Esophagus squamous epithelium (tissue), 5 donors: ENCODE results near the gene POLD4. TPM values are rescaled to one million over a fixed set of nuclear protein-coding genes. Genes with fewer than 3 reads are reported as not detected.

ENCODE experiments used
- DNase-seq: peaks from one replicate; lab custom pipeline; 2025; lab: John Stamatoyannopoulos, UW
- H3K27ac ChIP-seq, 4 donors: fragments of 200-600 bp; sonication (generic); one replicate each; pipeline ENCODE4 v1.5.1; 2016 to 2019; ENCODE audit warnings: mild to moderate bottlenecking in 1 of 4
- H3K27me3 ChIP-seq, 4 donors: fragments of 200-600 bp; sonication (generic); 1 replicate in 3 of 4; 2 replicates in 1 of 4; pipeline versions ENCODE4 v1.5.1 to v1.6.0; 2017 to 2021; ENCODE audit warnings: antibody characterized with exemption in 1 of 4
- H3K36me3 ChIP-seq, 3 donors: fragments of 200-600 bp; sonication (generic); one replicate each; pipeline ENCODE4 v1.5.1; 2016 to 2019
- H3K4me1 ChIP-seq, 3 donors: fragments of 200-600 bp; sonication (generic); one replicate each; pipeline ENCODE4 v1.5.1; 2017 to 2019
- H3K4me3 ChIP-seq, 4 donors: fragments of 200-600 bp; sonication (generic); 1 replicate in 3 of 4; 2 replicates in 1 of 4; pipeline ENCODE4 v1.5.1; 2016 to 2019; ENCODE audit warnings: mild to moderate bottlenecking in 2 of 4, moderate library complexity in 1 of 4
- H3K9me3 ChIP-seq, 3 donors: fragments of 200-600 bp; sonication (generic); one replicate each; pipeline ENCODE4 v1.5.1; 2016 to 2019
- POLR2A ChIP-seq, 4 donors: fragments of 450-650 bp; IDR thresholded peaks; one replicate each; pipeline ENCODE4 v1.6.1; 2017; ENCODE audit warnings: antibody characterized with exemption in 4 of 4, mild to moderate bottlenecking in 4 of 4, moderate library complexity in 3 of 4
- WGBS, 2 donors: methylation state at CpG; one replicate each; pipeline ENCODE4 v1.1.5; 2018; 5-methylcytosine and 5-hydroxymethylcytosine counted together
- intact Hi-C: fragments of 100-400 bp; cut with DNase I; formaldehyde crosslinking; loops from one replicate; pipeline ENCODE4 v1.15.0; 2022
- total RNA-seq, 4 donors: library from RNA; depleted of rRNA; stranded (reverse); fragments of >200 nt; gene quantifications; one replicate each; pipeline ENCODE4 v1.1.0, GENCODE V29; 2016
- TF ChIP-seq, protein P1 (sequence below), 6 experiments: fragments of 450-650 bp in 4 of 6; fragments of 200-600 bp in 2 of 6; sonication (generic) in 2 of 6; IDR thresholded peaks; one replicate each; pipeline ENCODE4 v1.5.1; 2016 to 2019; ENCODE audit warnings: antibody characterized with exemption in 6 of 6, mild to moderate bottlenecking in 4 of 6, moderate library complexity in 4 of 6
- donor health status: DM: yes; HTN: yes; CAD: no.

Gene POLD4
- total RNA-seq, 4 donors from 2014 or later: 62.6 to 113 (median 74.7) TPM

DNA sequence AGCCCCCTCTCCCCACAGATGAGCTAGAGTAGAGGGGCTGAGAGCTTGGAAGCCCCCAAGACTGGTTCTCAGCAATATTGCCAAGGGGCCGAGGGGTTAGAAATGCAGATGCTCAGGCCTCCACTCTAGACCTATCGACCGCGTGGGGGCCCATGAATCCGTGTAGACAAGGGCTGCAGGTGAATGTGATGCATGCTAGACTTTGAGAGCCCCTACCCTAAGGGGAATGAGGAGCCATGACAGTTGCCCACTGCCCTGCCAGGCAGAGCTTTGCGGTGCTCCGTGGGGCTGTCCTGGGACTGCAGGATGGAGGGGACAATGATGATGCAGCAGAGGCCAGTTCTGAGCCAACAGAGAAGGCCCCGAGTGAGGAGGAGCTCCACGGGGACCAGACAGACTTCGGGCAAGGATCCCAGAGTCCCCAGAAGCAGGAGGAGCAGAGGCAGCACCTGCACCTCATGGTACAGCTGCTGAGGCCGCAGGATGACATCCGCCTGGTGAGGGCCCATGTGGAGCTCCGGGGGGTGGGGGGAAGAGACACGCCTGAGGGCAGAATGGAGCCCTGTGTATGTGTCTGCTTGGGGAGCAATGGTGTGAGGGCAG is 48.7 kb downstream of the POLD4 start:
- 57 to 64% methylated on average over 6 to 10 of the region's 14 CpGs for WGBS, 2 donors
- peaks cover 22 to 58% (median 40%) of the 10 kb centered on the region in 3 donors for H3K36me3 ChIP-seq
- H3K4me1 ChIP-seq: peaks cover 35 to 65% (median 40%) of the 10 kb centered on the region in 3 donors
- intact Hi-C loops: no loop called here
- peak overlapping the region; percentile 56 to 88 (median 82) for H3K4me3 ChIP-seq
- no peaks in the 10 kb centered on the region for H3K27me3 ChIP-seq
- H3K9me3 ChIP-seq: no peaks in the 10 kb centered on the region
- H3K27ac ChIP-seq: peak overlapping the region; percentile 90 to 95 (median 92)
- TF ChIP-seq, protein P1, sequence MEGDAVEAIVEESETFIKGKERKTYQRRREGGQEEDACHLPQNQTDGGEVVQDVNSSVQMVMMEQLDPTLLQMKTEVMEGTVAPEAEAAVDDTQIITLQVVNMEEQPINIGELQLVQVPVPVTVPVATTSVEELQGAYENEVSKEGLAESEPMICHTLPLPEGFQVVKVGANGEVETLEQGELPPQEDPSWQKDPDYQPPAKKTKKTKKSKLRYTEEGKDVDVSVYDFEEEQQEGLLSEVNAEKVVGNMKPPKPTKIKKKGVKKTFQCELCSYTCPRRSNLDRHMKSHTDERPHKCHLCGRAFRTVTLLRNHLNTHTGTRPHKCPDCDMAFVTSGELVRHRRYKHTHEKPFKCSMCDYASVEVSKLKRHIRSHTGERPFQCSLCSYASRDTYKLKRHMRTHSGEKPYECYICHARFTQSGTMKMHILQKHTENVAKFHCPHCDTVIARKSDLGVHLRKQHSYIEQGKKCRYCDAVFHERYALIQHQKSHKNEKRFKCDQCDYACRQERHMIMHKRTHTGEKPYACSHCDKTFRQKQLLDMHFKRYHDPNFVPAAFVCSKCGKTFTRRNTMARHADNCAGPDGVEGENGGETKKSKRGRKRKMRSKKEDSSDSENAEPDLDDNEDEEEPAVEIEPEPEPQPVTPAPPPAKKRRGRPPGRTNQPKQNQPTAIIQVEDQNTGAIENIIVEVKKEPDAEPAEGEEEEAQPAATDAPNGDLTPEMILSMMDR (IDR thresholded peaks at IDR 0.05): no peak
- no peak for TF ChIP-seq POLR2A (IDR thresholded peaks at IDR 0.05)
- no peak for DNase-seq

DNA sequence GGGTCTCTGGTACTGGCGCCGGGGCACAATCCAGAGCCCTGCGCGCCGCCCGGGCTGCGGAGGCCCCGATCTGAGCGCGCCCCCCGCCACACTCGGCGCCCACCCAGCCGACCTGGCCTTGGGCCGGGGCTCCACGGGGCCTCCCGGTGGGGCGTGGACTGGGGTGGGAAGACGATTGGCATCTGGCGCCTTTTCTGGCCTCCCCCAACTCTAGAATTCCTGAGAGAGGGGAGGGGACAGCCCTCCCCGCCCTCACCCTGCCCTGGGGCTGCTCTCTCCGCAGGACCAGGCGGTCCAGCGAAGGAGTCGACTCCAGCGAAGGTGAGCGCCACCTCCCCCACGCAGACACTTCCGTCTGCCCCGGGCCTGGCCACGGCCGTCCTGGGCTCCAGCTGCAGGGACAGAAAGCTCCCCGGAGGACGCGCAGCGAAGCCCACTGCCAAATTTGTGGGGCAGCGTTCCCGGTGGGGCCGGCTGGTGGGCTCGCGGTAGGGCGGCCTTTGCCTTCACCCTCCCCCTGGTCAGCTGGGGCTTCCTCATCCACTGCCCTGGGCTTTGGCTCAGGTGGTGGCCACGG is 49.4 kb downstream of the POLD4 start:
- H3K4me1 ChIP-seq: peaks cover 30 to 59% (median 35%) of the 10 kb centered on the region in 3 donors
- intact Hi-C loops: no loop called here
- no peaks in the 10 kb centered on the region for H3K9me3 ChIP-seq
- H3K27ac ChIP-seq: peak overlapping the region; percentile 90 to 95 (median 92)
- 0% methylated on average over 6 of the region's 43 CpGs; no CpG with 5 or more reads in 1 of the 2 donors for WGBS, 2 donors
- no peaks in the 10 kb centered on the region for H3K27me3 ChIP-seq
- DNase-seq: no peak
- H3K36me3 ChIP-seq: peaks cover 29 to 58% (median 40%) of the 10 kb centered on the region in 3 donors
- H3K4me3 ChIP-seq: peak overlapping the region; percentile 56 to 88 (median 82)
- TF ChIP-seq POLR2A (IDR thresholded peaks at IDR 0.05): no peak
- TF ChIP-seq, protein P1 (IDR thresholded peaks at IDR 0.05): no peak

DNA sequence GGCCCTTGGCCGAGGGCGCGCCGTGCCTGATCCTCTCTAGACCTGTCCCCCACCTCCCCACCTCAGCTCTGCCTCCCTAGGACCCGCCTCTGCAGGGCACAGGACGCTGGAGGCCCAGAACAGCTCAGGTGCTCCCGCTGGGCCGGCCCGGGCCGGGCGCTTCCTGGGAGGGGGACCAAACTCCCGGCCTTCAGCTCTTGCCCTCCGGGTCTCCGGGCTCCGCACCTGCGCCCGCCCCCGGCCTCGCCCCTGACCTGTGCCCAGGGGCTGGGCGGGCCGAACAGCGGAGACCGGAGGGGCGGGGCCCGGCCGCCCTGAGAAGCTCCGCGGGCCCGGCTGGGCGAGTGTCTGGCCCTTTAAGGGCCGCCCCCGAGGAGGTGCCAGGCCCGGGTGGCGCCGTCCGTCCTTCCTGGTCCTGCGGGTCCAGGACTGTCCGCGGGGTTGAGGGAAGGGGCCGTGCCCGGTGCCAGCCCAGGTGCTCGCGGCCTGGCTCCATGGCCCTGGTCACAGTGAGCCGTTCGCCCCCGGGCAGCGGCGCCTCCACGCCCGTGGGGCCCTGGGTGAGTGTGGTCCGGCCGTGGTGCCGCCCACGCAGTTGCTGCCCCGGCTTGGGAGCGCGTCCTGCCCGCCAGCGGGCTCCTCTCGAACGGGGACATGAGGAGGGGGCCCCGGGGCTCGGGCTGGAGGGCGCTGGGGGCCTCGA is 50.1 kb downstream of the POLD4 start, which contains the start of gene SSH3:
TSS of gene SSH3 (plus strand) at position 399 of the 703 bp plus-strand sequence. CDS start at position 495, 96 bp downstream.
- peaks cover 29 to 58% (median 36%) of the 10 kb centered on the region in 3 donors for H3K36me3 ChIP-seq
- WGBS, 2 donors: 15% methylated on average over 5 of the region's 65 CpGs; no CpG with 5 or more reads in 1 of the 2 donors

DNA sequence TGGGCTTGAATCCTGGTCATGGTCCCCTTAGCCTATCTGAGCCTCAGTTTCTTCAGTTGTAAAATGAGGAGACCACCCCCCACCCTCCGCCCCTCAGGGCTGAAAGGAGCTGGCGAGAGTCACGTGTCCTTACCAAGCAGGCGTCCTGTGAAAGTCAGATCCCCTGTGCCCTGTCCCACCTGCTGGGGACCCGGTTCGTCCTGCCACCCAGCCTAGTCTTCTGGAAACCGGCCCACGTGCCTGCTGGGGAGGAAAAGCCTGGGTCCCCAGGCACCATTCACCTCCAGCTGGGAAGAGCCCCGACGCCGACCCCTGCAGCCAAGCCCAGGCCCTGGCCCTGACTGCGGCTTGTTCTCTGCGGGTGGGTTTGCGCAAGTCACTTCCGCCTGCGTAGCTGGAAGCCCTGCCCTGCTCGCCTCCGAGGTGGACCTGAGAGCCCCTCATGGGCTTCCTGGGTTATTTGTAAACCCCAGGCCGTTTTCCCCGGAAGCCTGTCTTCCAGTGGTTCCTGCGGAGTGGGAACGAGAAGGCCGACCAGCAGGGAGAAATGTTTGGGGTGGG is 50.7 kb downstream of the POLD4 start:
- 24% methylated on average over 13 of the region's 23 CpGs; no CpG with 5 or more reads in 1 of the 2 donors for WGBS, 2 donors
- H3K4me3 ChIP-seq: peak overlapping the region; percentile 56 to 88 (median 82)
- peak overlapping the region; percentile 90 to 95 (median 92) for H3K27ac ChIP-seq
- H3K9me3 ChIP-seq: no peaks in the 10 kb centered on the region
- intact Hi-C loops: no loop called here
- DNase-seq: no peak
- peaks cover 29 to 58% (median 32%) of the 10 kb centered on the region in 3 donors for H3K36me3 ChIP-seq
- TF ChIP-seq, protein P1 (IDR thresholded peaks at IDR 0.05): no peak
- no peak for TF ChIP-seq POLR2A (IDR thresholded peaks at IDR 0.05)
- no peaks in the 10 kb centered on the region for H3K27me3 ChIP-seq
- H3K4me1 ChIP-seq: peaks cover 30 to 51% (median 34%) of the 10 kb centered on the region in 3 donors

More for the DNA sequence above, 50.1 kb downstream of the POLD4 start, which contains the start of gene SSH3:
- peaks cover 30 to 55% (median 34%) of the 10 kb centered on the region in 3 donors for H3K4me1 ChIP-seq
- peak within 1 kb of the TSS; percentile 90 to 95 (median 92) for H3K27ac ChIP-seq
- H3K4me3 ChIP-seq: peak within 1 kb of the TSS; percentile 56 to 88 (median 82)
- TF ChIP-seq, protein P1 (IDR thresholded peaks at IDR 0.05): no peak
- TF ChIP-seq POLR2A (IDR thresholded peaks at IDR 0.05): peak in 1 of 4 donors; percentile 73
- H3K27me3 ChIP-seq: no peaks in the 10 kb centered on the region
- H3K9me3 ChIP-seq: no peaks in the 10 kb centered on the region
- no peak for DNase-seq
- intact Hi-C loops: no loop called here
